Lower lobe of right lung (tissue), 2 donors: ENCODE measurements around the gene RTN1. TPM values are rescaled to one million over a fixed set of nuclear protein-coding genes. Genes with fewer than 3 reads are reported as not detected.

ENCODE experiments used
- ATAC-seq, 2 donors: fragments of 200-7000 bp; cut with Tn5 transposase; one replicate each; pipeline ENCODE4 v1.9.1; 2020 to 2022; ENCODE audit warnings: mild to moderate bottlenecking in 2 of 2, moderate library complexity in 2 of 2
- DNase-seq: peaks from one replicate; pipeline ENCODE4 v3.0.0-alpha.2; 2020
- H3K27ac ChIP-seq: fragments of 200-600 bp; one replicate; pipeline ENCODE4 v1.8.0; 2022
- H3K27me3 ChIP-seq: fragments of 200-600 bp; one replicate; pipeline ENCODE4 v1.8.0; 2022; ENCODE audit warnings: low read depth
- H3K36me3 ChIP-seq: fragments of 200-600 bp; one replicate; pipeline ENCODE4 v1.8.0; 2022; ENCODE audit warnings: mild to moderate bottlenecking
- H3K4me1 ChIP-seq: fragments of 200-600 bp; one replicate; pipeline ENCODE4 v1.8.0; 2022
- H3K4me3 ChIP-seq: fragments of 200-600 bp; one replicate; pipeline ENCODE4 v1.8.0; 2022; ENCODE audit warnings: mild to moderate bottlenecking
- H3K9me3 ChIP-seq: fragments of 200-600 bp; one replicate; pipeline ENCODE4 v1.8.0; 2022
- intact Hi-C: fragments of 100-400 bp; cut with DNase I; formaldehyde crosslinking; loops from one replicate; pipeline ENCODE4 v1.11.0; 2022
- total RNA-seq: library from RNA; stranded (reverse); fragmentation: NEBNext Ultra II Directional; extraction: Animal tissue kit (Norgen Biotek cat#: 25700); gene quantifications from one replicate; pipeline ENCODE4 v1.2.1, GENCODE V29; 2021
- TF ChIP-seq, protein P1 (sequence below): fragments of 200-600 bp; IDR thresholded peaks from one replicate; pipeline ENCODE4 v1.8.0; 2022; ENCODE audit warnings: antibody characterized with exemption, mild to moderate bottlenecking
- donor health status: DM: no; HTN: yes; CAD: no; lungs with severe emphysema.

Gene RTN1
- total RNA-seq, 1 donor from 2014 or later, result 18.2 TPM

DNA sequence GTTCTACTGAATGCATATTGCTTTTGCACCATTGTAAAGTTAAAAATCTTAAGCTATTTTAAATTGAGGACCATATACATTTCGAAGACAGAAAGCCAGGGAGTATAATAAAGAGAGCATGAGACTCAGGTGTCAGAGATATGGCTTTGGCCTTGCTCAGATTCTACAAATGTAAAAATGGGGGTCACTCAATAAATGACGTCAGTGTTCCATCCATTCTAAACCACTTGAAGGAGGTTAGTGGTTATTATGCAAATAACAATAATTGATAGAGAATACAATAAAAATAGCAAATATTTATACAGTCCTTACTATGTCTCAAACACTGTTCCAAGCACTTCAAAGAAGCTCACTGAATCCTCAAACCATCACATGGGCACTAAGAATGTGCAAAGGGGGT, 20.1 kb downstream of the RTN1 start:
- no peaks in the 10 kb centered on the region for H3K36me3 ChIP-seq
- TF ChIP-seq, protein P1, sequence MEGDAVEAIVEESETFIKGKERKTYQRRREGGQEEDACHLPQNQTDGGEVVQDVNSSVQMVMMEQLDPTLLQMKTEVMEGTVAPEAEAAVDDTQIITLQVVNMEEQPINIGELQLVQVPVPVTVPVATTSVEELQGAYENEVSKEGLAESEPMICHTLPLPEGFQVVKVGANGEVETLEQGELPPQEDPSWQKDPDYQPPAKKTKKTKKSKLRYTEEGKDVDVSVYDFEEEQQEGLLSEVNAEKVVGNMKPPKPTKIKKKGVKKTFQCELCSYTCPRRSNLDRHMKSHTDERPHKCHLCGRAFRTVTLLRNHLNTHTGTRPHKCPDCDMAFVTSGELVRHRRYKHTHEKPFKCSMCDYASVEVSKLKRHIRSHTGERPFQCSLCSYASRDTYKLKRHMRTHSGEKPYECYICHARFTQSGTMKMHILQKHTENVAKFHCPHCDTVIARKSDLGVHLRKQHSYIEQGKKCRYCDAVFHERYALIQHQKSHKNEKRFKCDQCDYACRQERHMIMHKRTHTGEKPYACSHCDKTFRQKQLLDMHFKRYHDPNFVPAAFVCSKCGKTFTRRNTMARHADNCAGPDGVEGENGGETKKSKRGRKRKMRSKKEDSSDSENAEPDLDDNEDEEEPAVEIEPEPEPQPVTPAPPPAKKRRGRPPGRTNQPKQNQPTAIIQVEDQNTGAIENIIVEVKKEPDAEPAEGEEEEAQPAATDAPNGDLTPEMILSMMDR, result no peak
- intact Hi-C loops, result no loop called here
- ATAC-seq (no peak), DNase-seq (no peak)
- H3K4me3 ChIP-seq, result no peak overlapping the region
- H3K27me3 ChIP-seq, result no peaks in the 10 kb centered on the region
- no peaks in the 10 kb centered on the region for H3K9me3 ChIP-seq
- no peaks in the 10 kb centered on the region for H3K4me1 ChIP-seq
- H3K27ac ChIP-seq, result no peak overlapping the region

GRCh38 chr14:59849411-59850130, 21.0 kb downstream of the RTN1 start:
- Histone ChIP-seq H3K9me3 (no peaks in the 10 kb centered on the region), H3K36me3 (no peaks in the 10 kb centered on the region), H3K4me3 (no peak overlapping the region), H3K27ac (no peak overlapping the region), H3K27me3 (no peaks in the 10 kb centered on the region), H3K4me1 (no peaks in the 10 kb centered on the region)
- no peak for DNase-seq
- intact Hi-C loops, result no loop called here
- TF ChIP-seq, protein P1, result no peak
- ATAC-seq, result peak; percentile 71 to 84

- H3K4me1 ChIP-seq, result no peaks in the 10 kb centered on the region
- no peaks in the 10 kb centered on the region for H3K27me3 ChIP-seq
- H3K4me3 ChIP-seq, result no peak overlapping the region
- intact Hi-C loops, result no loop called here
- ATAC-seq, result no peak
- TF ChIP-seq, protein P1, result no peak
- H3K9me3 ChIP-seq, result no peaks in the 10 kb centered on the region
- no peak overlapping the region for H3K27ac ChIP-seq
- no peak for DNase-seq
- no peaks in the 10 kb centered on the region for H3K36me3 ChIP-seq
Observed at GRCh38 chr14:59848671-59849070, 21.9 kb downstream of the RTN1 start.

DNA sequence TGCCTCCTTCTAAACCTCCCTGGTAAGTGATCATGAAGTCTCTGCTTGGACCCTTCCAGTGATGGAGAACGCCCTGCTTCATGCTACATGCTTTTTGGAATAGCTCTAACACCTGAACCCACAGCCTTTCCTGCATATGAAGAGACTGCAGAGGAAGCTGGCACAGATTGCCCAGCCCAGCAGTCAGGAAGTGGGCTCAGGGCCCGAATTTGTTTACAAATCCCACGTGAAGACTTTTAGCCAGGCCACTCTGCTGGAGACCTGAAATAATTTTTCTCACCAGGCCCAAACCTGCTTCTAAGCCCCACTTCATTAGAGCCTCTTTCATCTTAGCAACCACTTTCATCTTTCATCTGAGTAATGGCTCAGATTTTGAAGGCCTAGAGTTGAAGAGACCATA, 22.9 kb downstream of the RTN1 start:
- Histone ChIP-seq H3K4me3 (no peak overlapping the region), H3K36me3 (no peaks in the 10 kb centered on the region), H3K27ac (no peak overlapping the region), H3K4me1 (no peaks in the 10 kb centered on the region), H3K9me3 (no peaks in the 10 kb centered on the region), H3K27me3 (no peaks in the 10 kb centered on the region)
- intact Hi-C loops, result no loop called here
- no peak for DNase-seq
- ATAC-seq, result no peak
- TF ChIP-seq, protein P1, result no peak

- no peak overlapping the region for H3K4me3 ChIP-seq
- ATAC-seq (no peak), DNase-seq (no peak)
- no peak overlapping the region for H3K27ac ChIP-seq
- no peaks in the 10 kb centered on the region for H3K9me3 ChIP-seq
- intact Hi-C loops, result no loop called here
- no peaks in the 10 kb centered on the region for H3K36me3 ChIP-seq
- TF ChIP-seq, protein P1, result no peak
- H3K27me3 ChIP-seq, result no peaks in the 10 kb centered on the region
- no peaks in the 10 kb centered on the region for H3K4me1 ChIP-seq
Observed at GRCh38 chr14:59846595-59846994, 24.0 kb downstream of the RTN1 start.
